Measurements from ENCODE around the gene ERN1. TPM values are rescaled to one million over a fixed set of nuclear protein-coding genes. Genes with fewer than 3 reads are reported as not detected.
"Not testable (repeated sequence)": the region's sequence is repeated elsewhere in the genome, so short reads cannot be mapped to it uniquely, and the experiment has no call there.

ERN1 gene
- total RNA-seq, 1 donor from 2014 or later: 52.1 TPM

DNA sequence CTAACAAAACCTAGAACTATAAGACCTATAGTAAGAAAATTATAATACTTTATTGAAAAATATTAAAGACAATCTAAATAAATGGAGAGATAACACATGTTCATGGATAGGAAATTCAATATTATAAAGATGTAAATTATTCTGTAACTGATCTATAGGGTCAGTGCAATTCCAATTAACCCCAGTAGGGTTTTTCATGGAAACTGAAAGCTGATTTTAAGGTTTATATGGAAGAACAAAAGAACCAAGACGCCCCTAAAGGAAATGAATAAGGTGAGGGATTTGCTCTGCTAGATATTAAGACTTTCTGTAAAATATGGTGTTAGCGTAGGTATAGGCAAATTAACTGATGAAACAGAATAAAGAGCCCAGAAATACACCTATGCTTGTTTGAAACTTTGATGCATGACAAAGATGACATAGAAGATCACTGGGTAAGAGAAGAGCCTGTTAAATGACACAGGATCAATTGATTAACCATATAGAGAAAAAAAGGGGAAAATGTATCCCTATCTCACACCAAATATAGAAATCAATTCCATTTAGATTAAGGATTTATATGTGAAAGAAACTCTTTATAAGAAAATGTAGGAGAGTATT, 112.5 kb downstream of the ERN1 start:
- Mint-ChIP-seq H3K4me1 (peaks cover 54% of the 10 kb centered on the region), H3K36me3 (ENCODE audit: low read depth) (peaks cover 10% of the 10 kb centered on the region), H3K27me3 (no peaks in the 10 kb centered on the region), H3K4me3 (peak overlapping the region; percentile 94), H3K9me3 (no peaks in the 10 kb centered on the region), H3K27ac (peak overlapping the region; percentile 88)
- DNase-seq: no peak
- intact Hi-C loops (cut with micrococcal nuclease): no loop called here

DNA sequence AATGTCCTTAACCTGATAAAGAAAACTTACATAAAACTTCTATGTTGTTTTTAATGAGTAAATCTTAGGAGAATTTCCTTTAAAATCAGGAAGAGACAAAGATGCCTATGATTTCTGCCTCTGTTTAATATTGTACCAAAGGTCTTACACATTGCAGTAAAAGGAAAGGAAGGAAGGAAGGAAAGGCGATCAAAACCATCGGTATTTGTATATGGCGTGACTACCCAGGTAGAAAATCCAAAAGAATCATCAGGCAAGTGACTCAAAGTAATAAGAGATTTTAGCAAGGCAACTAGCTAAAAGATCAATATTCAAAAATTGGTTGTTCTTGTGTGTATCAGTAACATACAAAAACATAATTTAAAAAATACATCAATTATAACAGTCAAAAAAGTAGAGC, 113.0 kb downstream of the ERN1 start:
- DNase-seq: no peak
- Mint-ChIP-seq H3K4me3 (peak overlapping the region; percentile 79), H3K4me1 (peaks cover 50% of the 10 kb centered on the region), H3K27me3 (no peaks in the 10 kb centered on the region), H3K27ac (peak overlapping the region; percentile 88), H3K36me3 (ENCODE audit: low read depth) (peaks cover 11% of the 10 kb centered on the region), H3K9me3 (no peaks in the 10 kb centered on the region)
- intact Hi-C loops (cut with micrococcal nuclease): loop anchor here (1.0 kb wide), 1 partner anchor 8 kb away; no protein-coding TSS in a partner anchor

DNA sequence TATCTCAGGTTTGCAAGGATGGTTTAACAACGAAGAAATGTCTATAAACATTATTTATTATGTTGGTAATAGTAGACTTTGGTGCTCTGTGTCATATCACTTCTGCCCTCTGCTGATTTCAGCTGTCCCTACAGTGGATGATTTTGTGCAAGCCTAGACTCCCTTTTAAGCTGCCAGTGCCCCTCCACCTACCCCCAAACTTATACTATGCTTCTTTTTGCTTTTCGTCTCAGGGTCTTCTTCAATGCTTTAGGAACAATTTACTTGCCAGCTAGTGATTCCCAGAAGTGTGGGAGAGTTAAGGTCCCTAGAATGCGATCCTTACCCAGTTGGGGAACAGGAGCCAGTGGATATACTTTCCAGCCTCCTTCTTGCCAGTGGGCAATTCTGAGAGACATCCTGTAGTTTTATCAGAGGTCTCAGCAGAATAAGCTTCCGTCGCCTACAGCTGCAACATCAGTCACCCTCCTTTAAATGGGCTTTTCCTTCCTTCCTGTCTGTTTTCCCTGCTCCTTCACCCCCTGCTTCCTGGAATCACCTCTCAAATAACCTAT, 113.6 kb downstream of the ERN1 start:
- H3K36me3 Mint-ChIP-seq (ENCODE audit: low read depth): peaks cover 13% of the 10 kb centered on the region
- H3K4me1 Mint-ChIP-seq: peaks cover 46% of the 10 kb centered on the region
- peak overlapping the region; percentile 88 for H3K27ac Mint-ChIP-seq
- H3K9me3 Mint-ChIP-seq: no peaks in the 10 kb centered on the region
- peak; percentile 73 for DNase-seq
- no peaks in the 10 kb centered on the region for H3K27me3 Mint-ChIP-seq
- intact Hi-C loops (cut with micrococcal nuclease): loop anchor here (1.0 kb wide), 1 partner anchor 9 kb away; no protein-coding TSS in a partner anchor
- H3K4me3 Mint-ChIP-seq: peak overlapping the region; percentile 79

DNA sequence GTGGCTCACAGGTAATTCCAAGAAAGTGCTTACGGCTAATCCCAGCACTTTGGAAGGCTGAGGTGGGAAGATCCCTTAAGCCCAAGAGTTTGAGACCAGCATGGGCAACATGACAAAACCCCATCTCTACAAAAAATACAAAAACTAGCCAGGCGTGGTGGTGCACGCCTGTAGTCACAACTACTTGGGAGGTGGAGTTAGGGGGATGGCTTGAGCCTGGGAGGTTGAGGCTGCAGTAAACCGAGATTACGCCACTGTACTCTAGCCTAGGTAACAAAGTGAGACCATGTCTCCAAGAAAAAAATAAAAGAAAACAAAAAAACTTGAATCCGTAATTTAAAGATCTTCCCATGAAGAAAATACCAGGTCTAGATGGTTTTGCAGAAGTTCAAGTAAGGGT, 114.5 kb downstream of the ERN1 start:
- Mint-ChIP-seq H3K27ac (peak overlapping the region; percentile 88), H3K36me3 (ENCODE audit: low read depth) (peaks cover 17% of the 10 kb centered on the region), H3K9me3 (no peaks in the 10 kb centered on the region), H3K4me1 (peaks cover 41% of the 10 kb centered on the region), H3K4me3 (peak overlapping the region; percentile 79), H3K27me3 (no peaks in the 10 kb centered on the region)
- intact Hi-C loops (cut with micrococcal nuclease): no loop called here
- no peak for DNase-seq

DNA sequence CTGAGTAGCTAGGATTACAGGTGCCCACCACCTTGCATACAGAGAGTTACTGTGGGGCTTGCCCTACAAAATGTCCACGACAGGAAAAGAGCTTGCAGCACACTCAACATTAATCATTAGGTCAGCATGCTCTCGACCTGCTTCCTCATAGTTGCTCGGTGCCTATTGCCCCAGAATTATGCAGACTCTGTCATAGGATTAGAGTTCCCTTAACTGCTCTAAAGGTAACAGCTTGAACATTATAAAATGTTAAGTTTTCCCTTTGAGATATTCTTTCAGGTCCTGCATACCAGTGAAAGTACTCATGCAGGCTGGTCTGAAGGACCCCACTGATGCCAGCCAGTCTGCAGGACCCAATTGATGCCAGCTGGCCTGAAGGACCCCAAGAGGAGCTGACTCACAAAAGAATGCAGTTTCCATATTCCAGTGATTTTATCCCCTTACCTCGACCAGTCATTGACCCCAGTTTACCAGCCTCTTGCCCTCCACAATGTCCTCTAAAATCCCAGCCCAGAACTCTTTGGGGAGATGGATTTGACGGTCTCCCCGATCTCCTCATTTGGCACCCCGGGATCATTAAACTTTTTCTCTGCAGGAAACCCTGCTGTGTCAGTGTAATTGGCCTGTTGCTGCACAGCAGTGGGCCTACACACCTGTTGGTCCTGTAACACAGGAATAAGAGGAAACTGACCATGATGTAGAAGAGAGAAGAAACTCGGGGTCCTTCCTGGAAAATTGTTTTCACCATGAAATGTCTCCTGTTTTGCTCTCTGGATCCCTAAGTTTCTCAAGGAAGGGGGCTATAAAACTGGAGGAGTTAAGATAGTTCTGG, 120.2 kb downstream of the ERN1 start:
- H3K27ac Mint-ChIP-seq: no peak overlapping the region
- H3K9me3 Mint-ChIP-seq: no peaks in the 10 kb centered on the region
- H3K36me3 Mint-ChIP-seq (ENCODE audit: low read depth): peaks cover 26% of the 10 kb centered on the region
- no peaks in the 10 kb centered on the region for H3K27me3 Mint-ChIP-seq
- intact Hi-C loops (cut with micrococcal nuclease): no loop called here
- DNase-seq: no peak
- peaks cover 19% of the 10 kb centered on the region for H3K4me1 Mint-ChIP-seq
- no peak overlapping the region for H3K4me3 Mint-ChIP-seq

DNA sequence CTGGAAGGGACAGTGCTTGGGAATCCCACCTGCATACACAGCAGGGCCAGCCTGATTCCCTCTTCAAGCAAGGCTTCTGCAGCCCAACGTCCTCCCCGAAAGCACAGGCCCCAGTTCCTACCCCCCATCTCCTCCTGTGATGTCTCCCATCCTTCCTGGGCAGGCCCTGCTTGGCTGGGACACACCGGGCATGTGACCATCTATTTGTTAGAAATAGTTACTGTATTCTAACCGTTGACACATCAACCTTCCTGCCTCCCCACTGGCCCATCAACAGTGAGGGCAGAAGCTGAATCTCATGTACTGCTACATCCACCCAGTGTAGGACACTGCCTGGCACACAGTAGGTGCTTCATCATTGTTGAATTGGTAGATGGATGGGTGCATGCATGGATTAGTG, 121.1 kb downstream of the ERN1 start:
- Mint-ChIP-seq H3K36me3 (ENCODE audit: low read depth) (peaks cover 32% of the 10 kb centered on the region), H3K9me3 (no peaks in the 10 kb centered on the region), H3K27ac (no peak overlapping the region), H3K27me3 (no peaks in the 10 kb centered on the region), H3K4me1 (peaks cover 12% of the 10 kb centered on the region), H3K4me3 (no peak overlapping the region)
- intact Hi-C loops (cut with micrococcal nuclease): no loop called here
- DNase-seq: no peak

DNA sequence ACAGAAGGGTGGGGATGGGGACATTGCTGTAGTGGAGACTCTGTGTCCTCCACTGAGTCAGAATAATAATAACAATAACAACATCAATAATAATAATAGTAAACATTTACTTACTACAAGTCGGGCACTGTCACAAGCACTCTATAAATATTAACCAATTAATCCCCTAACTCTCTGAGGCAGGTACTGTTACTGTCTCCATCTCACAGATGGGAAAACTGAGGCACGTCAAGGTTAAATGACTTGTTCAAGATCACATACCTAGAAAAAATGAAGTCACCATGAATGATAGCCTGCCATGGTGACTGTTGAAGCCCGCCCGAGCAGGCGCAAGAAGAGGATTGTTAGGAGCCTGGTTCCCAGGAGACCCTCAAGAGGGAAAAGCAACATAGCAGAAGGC, 121.6 kb downstream of the ERN1 start:
- Mint-ChIP-seq H3K4me1 (peaks cover 12% of the 10 kb centered on the region), H3K4me3 (no peak overlapping the region), H3K27ac (no peak overlapping the region), H3K27me3 (no peaks in the 10 kb centered on the region), H3K9me3 (no peaks in the 10 kb centered on the region), H3K36me3 (ENCODE audit: low read depth) (peaks cover 36% of the 10 kb centered on the region)
- no peak for DNase-seq
- intact Hi-C loops (cut with micrococcal nuclease): no loop called here

DNA sequence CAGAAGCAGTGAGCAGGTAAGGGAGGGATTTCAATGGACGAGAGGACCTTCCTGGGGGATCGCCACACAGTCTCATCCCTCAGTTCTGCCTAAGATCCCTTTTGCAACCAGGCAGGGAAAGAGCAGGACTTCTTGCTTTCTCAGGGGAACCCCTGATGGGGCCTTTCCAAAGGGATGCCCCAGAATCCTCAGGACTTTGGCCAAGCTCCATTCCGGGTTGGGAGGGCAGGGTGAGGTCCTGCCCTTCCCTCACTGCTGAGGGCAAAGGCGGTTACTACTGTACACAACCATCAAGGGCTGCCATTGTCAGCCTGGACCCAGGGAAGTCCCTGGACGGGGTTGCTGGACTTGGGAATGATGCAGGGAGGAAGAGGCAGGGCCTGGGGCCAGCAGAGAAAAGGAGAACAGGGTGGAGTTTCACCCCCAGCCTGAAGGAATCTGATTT, 122.1 kb downstream of the ERN1 start:
- peaks cover 12% of the 10 kb centered on the region for H3K4me1 Mint-ChIP-seq
- intact Hi-C loops (cut with micrococcal nuclease): no loop called here
- H3K27ac Mint-ChIP-seq: peak overlapping the region; percentile 20
- no peaks in the 10 kb centered on the region for H3K9me3 Mint-ChIP-seq
- DNase-seq: no peak
- H3K36me3 Mint-ChIP-seq (ENCODE audit: low read depth): peaks cover 36% of the 10 kb centered on the region
- H3K27me3 Mint-ChIP-seq: no peaks in the 10 kb centered on the region
- no peak overlapping the region for H3K4me3 Mint-ChIP-seq

DNA sequence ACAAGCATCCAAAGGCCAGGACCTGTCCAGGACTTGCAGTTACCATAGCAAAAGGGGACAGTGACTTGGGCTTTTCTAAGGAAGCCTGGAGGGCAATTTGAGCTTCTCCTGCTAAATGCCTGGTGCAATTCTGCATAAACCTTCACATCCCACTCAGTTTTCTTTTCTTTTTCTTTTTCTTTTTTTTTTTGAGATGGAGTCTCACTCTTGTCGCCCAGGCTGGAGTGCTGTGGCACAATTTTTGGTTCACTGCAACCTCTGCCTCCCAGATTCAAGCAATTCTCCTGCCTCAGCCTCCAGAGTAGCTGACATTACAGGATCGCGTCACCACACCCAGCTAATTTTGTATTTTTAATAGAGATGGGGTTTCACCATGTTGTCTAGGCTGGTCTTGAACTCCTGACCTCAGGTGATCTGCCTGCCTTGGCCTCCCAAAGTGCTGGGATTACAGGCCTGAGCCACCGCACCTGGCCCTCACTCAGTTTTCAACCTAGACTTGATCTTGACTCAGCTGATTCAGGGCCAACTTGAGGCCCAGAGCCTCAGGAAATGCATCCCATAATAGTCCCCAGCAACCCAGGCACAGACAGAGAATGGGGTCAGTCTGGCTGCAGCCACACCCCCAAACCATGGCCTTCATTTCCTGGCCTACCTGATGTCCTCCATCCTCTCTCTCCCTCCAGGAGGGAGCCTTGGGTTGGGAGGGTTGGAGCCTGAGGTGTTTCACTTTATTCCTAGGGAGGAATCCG, 122.7 kb downstream of the ERN1 start:
- peaks cover 36% of the 10 kb centered on the region for H3K36me3 Mint-ChIP-seq (ENCODE audit: low read depth)
- intact Hi-C loops (cut with micrococcal nuclease); H3K4me3 Mint-ChIP-seq; H3K27me3 Mint-ChIP-seq; H3K9me3 Mint-ChIP-seq; DNase-seq; H3K27ac Mint-ChIP-seq: not testable (repeated sequence)
- H3K4me1 Mint-ChIP-seq: peaks cover 12% of the 10 kb centered on the region

DNA sequence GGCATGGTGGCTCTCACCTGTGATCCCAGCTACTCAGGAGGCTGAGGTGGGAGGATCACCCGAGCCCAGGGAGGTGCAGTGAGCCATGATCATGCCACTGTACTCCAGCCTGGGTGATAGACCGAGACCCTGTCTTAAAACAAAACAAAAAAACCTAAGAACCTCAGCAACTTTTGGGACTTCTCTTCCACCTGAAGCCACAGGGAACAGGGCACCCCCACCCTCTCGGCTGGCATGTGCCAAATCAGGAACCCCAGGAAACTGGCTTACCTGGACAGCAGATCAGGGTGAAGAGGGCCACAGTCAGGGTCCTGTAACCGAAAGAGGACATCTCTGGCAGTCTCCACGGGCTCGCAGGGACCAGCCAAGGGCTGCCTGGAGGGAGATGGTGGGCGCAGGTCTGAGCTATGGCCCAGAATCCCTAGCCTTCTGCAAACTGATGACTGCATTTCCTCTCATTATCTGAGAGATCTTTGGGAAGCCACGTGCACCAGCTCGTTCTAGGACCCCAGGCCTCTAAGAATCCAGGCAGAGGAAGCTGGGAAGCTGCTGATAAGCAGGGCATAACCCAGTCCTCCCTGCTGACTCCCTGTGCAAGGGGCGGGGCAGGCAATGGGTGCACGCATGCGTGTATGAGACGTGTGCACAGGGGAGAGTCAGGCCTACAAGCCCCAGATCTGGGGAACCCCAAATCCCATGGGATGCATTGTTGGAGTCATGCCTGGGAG, 123.4 kb downstream of the ERN1 start:
- no peak for DNase-seq
- intact Hi-C loops (cut with micrococcal nuclease): no loop called here
- Mint-ChIP-seq H3K27ac (no peak overlapping the region), H3K4me3 (no peak overlapping the region), H3K27me3 (no peaks in the 10 kb centered on the region), H3K36me3 (ENCODE audit: low read depth) (peaks cover 38% of the 10 kb centered on the region), H3K4me1 (peaks cover 12% of the 10 kb centered on the region), H3K9me3 (no peaks in the 10 kb centered on the region)

DNA sequence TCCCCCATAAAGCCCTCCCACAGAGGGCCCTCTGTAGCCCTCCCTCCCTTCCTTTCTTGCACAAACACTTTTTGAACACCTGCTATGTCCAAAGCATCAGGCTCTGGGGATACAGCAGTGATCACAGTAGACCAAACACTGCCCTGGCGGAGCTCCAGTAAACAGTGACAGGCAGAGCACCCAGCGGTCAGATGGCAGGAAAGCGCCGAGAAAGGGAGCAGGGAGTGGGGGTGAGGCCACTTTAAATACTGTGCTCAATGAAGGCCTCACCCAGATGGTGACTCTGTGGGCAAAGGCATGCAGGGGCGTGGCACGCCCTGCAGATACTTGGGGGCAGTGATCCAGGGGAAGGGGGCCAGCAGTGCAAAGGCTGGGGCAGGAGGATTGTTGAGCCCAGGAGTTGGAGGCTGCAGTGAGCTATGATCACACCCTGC, 124.2 kb downstream of the ERN1 start:
- H3K27me3 Mint-ChIP-seq: no peaks in the 10 kb centered on the region
- H3K4me3 Mint-ChIP-seq: no peak overlapping the region
- H3K9me3 Mint-ChIP-seq: no peaks in the 10 kb centered on the region
- peaks cover 12% of the 10 kb centered on the region for H3K4me1 Mint-ChIP-seq
- DNase-seq: no peak
- peaks cover 34% of the 10 kb centered on the region for H3K36me3 Mint-ChIP-seq (ENCODE audit: low read depth)
- intact Hi-C loops (cut with micrococcal nuclease): no loop called here
- H3K27ac Mint-ChIP-seq: no peak overlapping the region

DNA sequence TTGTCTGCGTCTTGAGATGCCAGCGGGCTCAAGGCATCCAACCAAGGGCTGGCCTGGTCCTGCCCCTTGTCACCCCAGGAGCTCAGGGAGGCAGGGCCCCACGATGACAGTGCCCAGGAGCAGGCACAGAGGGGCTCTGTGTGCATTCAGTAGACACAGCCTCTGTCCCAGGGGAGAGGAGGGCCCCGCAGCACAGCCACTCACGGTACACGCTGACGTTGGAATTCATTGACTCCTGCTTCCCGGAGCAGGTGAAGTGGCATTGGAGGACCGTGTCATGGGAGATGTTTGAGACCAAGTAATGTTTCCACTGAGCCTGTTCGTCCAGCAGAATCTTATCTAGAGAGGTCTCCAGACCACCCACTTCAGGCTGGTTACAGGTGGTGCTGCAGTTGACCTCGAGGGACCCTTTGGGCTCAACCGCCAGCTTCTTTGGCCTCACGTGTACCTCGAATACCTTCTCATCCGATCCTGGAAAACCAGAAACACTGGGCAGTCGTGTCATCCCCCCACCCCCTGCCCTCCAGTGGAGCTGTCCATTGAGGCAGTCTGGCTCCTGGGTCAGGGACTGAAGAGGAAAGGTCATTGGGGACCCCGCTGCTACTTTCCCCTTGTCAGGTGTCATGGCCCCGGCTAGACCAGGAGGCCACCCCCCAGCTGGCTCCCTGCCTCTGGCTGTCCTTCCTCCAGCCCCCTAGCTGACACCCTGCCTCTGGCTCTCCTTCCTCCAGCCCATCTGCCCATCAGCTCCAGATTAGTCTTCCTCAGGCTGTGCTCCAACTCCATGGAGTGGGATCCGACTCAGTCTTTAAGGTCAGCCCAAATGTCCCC, 124.8 kb downstream of the ERN1 start:
- Mint-ChIP-seq H3K36me3 (ENCODE audit: low read depth) (peaks cover 32% of the 10 kb centered on the region), H3K4me1 (peaks cover 11% of the 10 kb centered on the region), H3K4me3 (no peak overlapping the region), H3K27me3 (no peaks in the 10 kb centered on the region), H3K9me3 (no peaks in the 10 kb centered on the region), H3K27ac (peak overlapping the region; percentile 41)
- no peak for DNase-seq
- intact Hi-C loops (cut with micrococcal nuclease): no loop called here
